ENCODE measurements around the gene PSMB3.

The PSMB3 gene

GRCh38 chr17:38773258-38773657 is 20.7 kb downstream of the PSMB3 start:
- no peak for TF ChIP-seq POLR2AphosphoS5 (IDR thresholded peaks at IDR 0.05; ENCODE audit: low read depth, low read length)
- no peak for TF ChIP-seq FOXP2 (optimal IDR thresholded peaks at IDR 0.05; ENCODE audit: borderline replicate concordance, extremely low read depth, extremely low read length, insufficient read depth)

DNA sequence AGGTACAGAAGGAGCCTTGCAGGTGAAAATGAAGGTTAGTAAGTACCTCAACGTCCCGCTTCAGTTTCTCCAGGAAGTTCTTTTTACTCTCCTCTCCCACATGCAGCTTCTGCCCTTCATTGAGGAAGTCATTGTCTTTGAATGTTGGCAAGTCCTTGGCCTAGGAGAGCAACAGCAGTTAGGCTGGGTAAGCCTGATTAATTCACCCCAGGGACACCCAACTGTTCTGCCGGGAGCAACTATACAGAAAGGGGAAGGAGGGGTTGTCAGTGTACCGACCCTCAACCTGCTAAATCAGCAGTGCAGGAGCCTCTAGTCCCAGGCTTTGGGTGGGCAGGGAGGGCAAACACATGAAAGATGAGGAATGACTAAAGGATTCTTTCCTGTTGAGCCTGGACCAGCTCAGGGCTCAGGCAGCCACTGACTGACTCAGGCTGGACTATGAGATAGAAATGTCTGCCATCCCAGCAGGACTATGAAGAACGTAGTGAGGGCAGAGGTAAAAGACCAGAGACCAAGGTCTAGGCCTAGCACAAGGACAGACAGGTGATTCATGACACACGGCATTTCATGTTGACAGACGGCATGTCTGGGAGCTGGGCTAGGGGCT is 25.2 kb downstream of the PSMB3 start:
- no peak for TF ChIP-seq TAF1 (IDR thresholded peaks at IDR 0.05; ENCODE audit: borderline replicate concordance, insufficient read depth, low read length)

DNA sequence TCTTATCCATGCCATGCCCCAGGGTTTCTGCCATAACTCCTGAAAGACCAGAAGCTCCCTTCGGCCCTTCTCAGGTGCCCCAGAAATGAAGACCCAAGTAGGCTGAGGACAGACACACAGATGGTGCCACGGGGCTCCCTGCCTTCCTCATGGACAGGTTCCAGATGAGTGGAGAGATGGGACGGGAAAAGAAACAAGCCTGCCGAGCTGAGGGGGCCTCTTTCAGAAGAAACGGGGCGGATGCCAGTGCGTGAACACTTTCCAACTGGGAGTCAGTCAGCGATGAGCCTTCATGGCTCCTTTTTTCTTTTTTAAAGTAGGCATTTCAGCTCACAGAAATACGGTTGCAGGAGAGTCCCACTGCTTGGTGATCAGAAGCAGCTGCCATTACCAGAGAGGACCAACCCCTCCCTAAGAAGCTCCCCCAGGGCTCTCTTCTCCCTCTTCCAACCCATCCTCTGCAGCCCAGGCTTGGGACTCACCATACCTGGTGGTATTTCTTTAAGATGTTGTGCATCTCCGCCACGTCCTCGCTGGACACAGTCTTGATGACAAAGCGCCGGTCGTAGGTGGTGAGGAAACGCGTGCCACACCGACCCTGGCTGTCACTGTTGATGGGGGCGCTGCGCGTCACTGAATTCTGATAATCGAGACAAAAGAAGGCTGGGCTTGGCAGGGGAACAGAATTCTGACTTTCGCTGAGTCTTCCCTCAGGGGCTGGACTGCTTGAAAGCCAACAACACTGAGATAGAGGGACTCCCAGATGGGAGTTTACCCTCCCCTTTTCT is 27.6 kb downstream of the PSMB3 start:
- no peak for TF ChIP-seq POLR2AphosphoS5 (IDR thresholded peaks at IDR 0.05; ENCODE audit: low read depth, low read length)
- TF ChIP-seq, protein P1, sequence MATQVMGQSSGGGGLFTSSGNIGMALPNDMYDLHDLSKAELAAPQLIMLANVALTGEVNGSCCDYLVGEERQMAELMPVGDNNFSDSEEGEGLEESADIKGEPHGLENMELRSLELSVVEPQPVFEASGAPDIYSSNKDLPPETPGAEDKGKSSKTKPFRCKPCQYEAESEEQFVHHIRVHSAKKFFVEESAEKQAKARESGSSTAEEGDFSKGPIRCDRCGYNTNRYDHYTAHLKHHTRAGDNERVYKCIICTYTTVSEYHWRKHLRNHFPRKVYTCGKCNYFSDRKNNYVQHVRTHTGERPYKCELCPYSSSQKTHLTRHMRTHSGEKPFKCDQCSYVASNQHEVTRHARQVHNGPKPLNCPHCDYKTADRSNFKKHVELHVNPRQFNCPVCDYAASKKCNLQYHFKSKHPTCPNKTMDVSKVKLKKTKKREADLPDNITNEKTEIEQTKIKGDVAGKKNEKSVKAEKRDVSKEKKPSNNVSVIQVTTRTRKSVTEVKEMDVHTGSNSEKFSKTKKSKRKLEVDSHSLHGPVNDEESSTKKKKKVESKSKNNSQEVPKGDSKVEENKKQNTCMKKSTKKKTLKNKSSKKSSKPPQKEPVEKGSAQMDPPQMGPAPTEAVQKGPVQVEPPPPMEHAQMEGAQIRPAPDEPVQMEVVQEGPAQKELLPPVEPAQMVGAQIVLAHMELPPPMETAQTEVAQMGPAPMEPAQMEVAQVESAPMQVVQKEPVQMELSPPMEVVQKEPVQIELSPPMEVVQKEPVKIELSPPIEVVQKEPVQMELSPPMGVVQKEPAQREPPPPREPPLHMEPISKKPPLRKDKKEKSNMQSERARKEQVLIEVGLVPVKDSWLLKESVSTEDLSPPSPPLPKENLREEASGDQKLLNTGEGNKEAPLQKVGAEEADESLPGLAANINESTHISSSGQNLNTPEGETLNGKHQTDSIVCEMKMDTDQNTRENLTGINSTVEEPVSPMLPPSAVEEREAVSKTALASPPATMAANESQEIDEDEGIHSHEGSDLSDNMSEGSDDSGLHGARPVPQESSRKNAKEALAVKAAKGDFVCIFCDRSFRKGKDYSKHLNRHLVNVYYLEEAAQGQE (IDR thresholded peaks at IDR 0.05; ENCODE audit: insufficient read depth in 1 of 2, low read depth in 2 of 2, low read length in 2 of 2), result no peak

- TF ChIP-seq SIN3A (IDR thresholded peaks at IDR 0.05; ENCODE audit: borderline replicate concordance, insufficient read depth, low read length) (no peak), TAF1 (IDR thresholded peaks at IDR 0.05; ENCODE audit: borderline replicate concordance, insufficient read depth, low read length) (no peak), POLR2AphosphoS5 (IDR thresholded peaks at IDR 0.05; ENCODE audit: low read depth, low read length) (no peak), FOXP2 (optimal IDR thresholded peaks at IDR 0.05; ENCODE audit: borderline replicate concordance, extremely low read depth, extremely low read length, insufficient read depth) (no peak)
- TF ChIP-seq, protein P1 (IDR thresholded peaks at IDR 0.05; ENCODE audit: insufficient read depth in 1 of 2, low read depth in 2 of 2, low read length in 2 of 2), result no peak
Observed at GRCh38 chr17:38783227-38783626, 30.7 kb downstream of the PSMB3 start.

DNA sequence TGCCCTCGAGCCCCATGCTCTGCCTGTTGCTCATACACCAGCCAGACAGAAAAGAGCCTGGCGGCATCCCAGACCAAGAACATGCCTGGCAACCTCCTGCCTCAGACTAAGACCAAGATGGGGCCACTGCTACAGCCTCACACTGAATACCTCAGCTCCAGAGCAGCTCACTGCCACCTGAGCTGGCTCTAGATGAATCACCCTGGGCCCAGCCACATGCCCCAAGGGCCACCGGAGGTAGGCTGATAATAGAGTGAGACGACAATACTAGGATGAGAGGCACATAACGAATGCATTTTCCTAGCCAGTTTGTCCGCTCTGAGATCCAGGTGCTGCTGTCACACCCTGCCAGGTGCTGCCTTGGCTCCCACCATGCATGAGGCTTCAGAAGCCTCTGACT is 33.8 kb downstream of the PSMB3 start:
- TF ChIP-seq FOXP2 (optimal IDR thresholded peaks at IDR 0.05; ENCODE audit: borderline replicate concordance, extremely low read depth, extremely low read length, insufficient read depth) (no peak), POLR2AphosphoS5 (IDR thresholded peaks at IDR 0.05; ENCODE audit: low read depth, low read length) (no peak), SIN3A (IDR thresholded peaks at IDR 0.05; ENCODE audit: borderline replicate concordance, insufficient read depth, low read length) (no peak), TAF1 (IDR thresholded peaks at IDR 0.05; ENCODE audit: borderline replicate concordance, insufficient read depth, low read length) (no peak)
- TF ChIP-seq, protein P1 (IDR thresholded peaks at IDR 0.05; ENCODE audit: insufficient read depth in 1 of 2, low read depth in 2 of 2, low read length in 2 of 2), result no peak

- TF ChIP-seq TAF1 (IDR thresholded peaks at IDR 0.05; ENCODE audit: borderline replicate concordance, insufficient read depth, low read length), result no peak; the same call in 1 of the 2 replicates
- TF ChIP-seq SIN3A (IDR thresholded peaks at IDR 0.05; ENCODE audit: borderline replicate concordance, insufficient read depth, low read length), result peak; percentile 90; the same call in 1 of the 2 replicates
- TF ChIP-seq POLR2AphosphoS5 (IDR thresholded peaks at IDR 0.05; ENCODE audit: low read depth, low read length), result peak; percentile 67
- TF ChIP-seq, protein P1 (IDR thresholded peaks at IDR 0.05; ENCODE audit: insufficient read depth in 1 of 2, low read depth in 2 of 2, low read length in 2 of 2), result 0 out of 4 replicates have a peak, but pooled peaks of 1 of the 2 experiments have one; percentile 54
- TF ChIP-seq FOXP2 (optimal IDR thresholded peaks at IDR 0.05; ENCODE audit: borderline replicate concordance, extremely low read depth, extremely low read length, insufficient read depth), result no peak
Observed at GRCh38 chr17:38789185-38789584, 36.6 kb downstream of the PSMB3 start.

Measured in PFSK-1 (cell line).